HepG2 (cell line): Measurements from ENCODE around the gene ITGB2. TPM values are rescaled to one million over a fixed set of nuclear protein-coding genes. Genes with fewer than 3 reads are reported as not detected.

ENCODE experiments used
- ATF2 ChIP-seq: sonication (generic); formaldehyde crosslinking; IDR thresholded peaks from 2 replicates; pipeline ENCODE4 v1.4.0; 2020; ENCODE audit warnings: missing genetic modification reagents
- ATF3 ChIP-seq: sonication (generic); formaldehyde crosslinking; IDR thresholded peaks from 2 replicates; pipeline ENCODE4 v1.4.0; 2020; ENCODE audit warnings: missing genetic modification reagents
- ATF6 ChIP-seq: sonication (generic); formaldehyde crosslinking; conservative IDR thresholded peaks from 2 replicates; pipeline ENCODE4 v1.4.0; 2020; ENCODE audit warnings: missing genetic modification reagents
- CEBPG ChIP-seq: IDR thresholded peaks from 2 replicates; pipeline ENCODE4 v1.6.1; 2016
- DZIP1 ChIP-seq: sonication (generic); formaldehyde crosslinking; IDR thresholded peaks from 2 replicates; pipeline ENCODE4 v1.5.0; 2020; ENCODE audit warnings: mild to moderate bottlenecking, missing genetic modification reagents
- ELF4 ChIP-seq: sonication (generic); formaldehyde crosslinking; IDR thresholded peaks from 2 replicates; pipeline ENCODE4 v1.5.0; 2020; ENCODE audit warnings: missing genetic modification reagents, mild to moderate bottlenecking, moderate library complexity, borderline replicate concordance
- ESRRA ChIP-seq: sonication (generic); formaldehyde crosslinking; IDR thresholded peaks from 2 replicates; pipeline ENCODE4 v1.5.1; 2020; ENCODE audit warnings: mild to moderate bottlenecking, low read depth, missing genetic modification reagents
- GLMP ChIP-seq: sonication (generic); formaldehyde crosslinking; IDR thresholded peaks from 2 replicates; pipeline ENCODE4 v1.9.0; 2021; ENCODE audit warnings: missing genetic modification reagents, mild to moderate bottlenecking, borderline replicate concordance
- HOXA5 ChIP-seq: sonication (generic); formaldehyde crosslinking; IDR thresholded peaks from 2 replicates; pipeline ENCODE4 v1.4.0; 2020; ENCODE audit warnings: missing genetic modification reagents
- ISL2 ChIP-seq: sonication (generic); formaldehyde crosslinking; IDR thresholded peaks from 2 replicates; pipeline ENCODE4 v1.5.0; 2020; ENCODE audit warnings: missing genetic modification reagents
- MTERF4 ChIP-seq: sonication (generic); formaldehyde crosslinking; IDR thresholded peaks from 2 replicates; pipeline ENCODE4 v1.8.0; 2023; ENCODE audit warnings: mild to moderate bottlenecking, missing genetic modification reagents
- NFYC ChIP-seq: IDR thresholded peaks from 2 replicates; pipeline ENCODE4 v1.6.1; 2016; ENCODE audit warnings: missing genetic modification reagents, missing compliant biosample characterization
- NR2F1 ChIP-seq, 2 experiments: fragments of 450-650 bp in 1 of 2; formaldehyde crosslinking in 1 of 2; IDR thresholded peaks; 2 replicates each; pipeline versions ENCODE4 v1.5.0 to v1.6.1; 2016 to 2020; ENCODE audit warnings: mild to moderate bottlenecking in 1 of 2, missing compliant biosample characterization in 1 of 2, missing genetic modification reagents in 1 of 2, moderate library complexity in 1 of 2
- PCBP2 ChIP-seq: fragments of 200-400 bp; formaldehyde crosslinking; optimal IDR thresholded peaks from 2 replicates; pipeline ENCODE3; 2018; ENCODE audit warnings: low read length, low read depth; ENCODE audit not compliant: poor library complexity, severe bottlenecking
- PHB2 ChIP-seq: fragments of 450-650 bp; IDR thresholded peaks from 2 replicates; pipeline ENCODE4 v1.6.1; 2018; ENCODE audit not compliant: partially characterized antibody
- ZGPAT ChIP-seq: IDR thresholded peaks from 2 replicates; pipeline ENCODE4 v1.6.1; 2016; ENCODE audit warnings: mild to moderate bottlenecking
- ZNF557 ChIP-seq: sonication (generic); formaldehyde crosslinking; IDR thresholded peaks from 2 replicates; pipeline ENCODE4 v1.4.0; 2020; ENCODE audit warnings: missing genetic modification reagents
- polyA plus RNA-seq, 8 experiments: library from polyadenylated mRNA; depleted of rRNA in 3 of 8; stranded (reverse) in 7 of 8; unstranded in 1 of 8; fragments of >200 nt; fragmentation: Illumina TruSeq in 4 of 8; extraction: Trizol in 4 of 8; gene quantifications; 2 replicates each; pipeline versions ENCODE4 v1.2.1 to v1.2.3, GENCODE V29; 2011 to 2016; ENCODE audit warnings: low read depth in 4 of 8, missing spikeins in 1 of 8, mixed read lengths in 1 of 8; ENCODE audit not compliant: insufficient read depth in 1 of 8
- total RNA-seq, 5 experiments: library from RNA; depleted of rRNA; stranded (reverse); fragments of >200 nt; fragmentation: Illumina TruSeq; extraction: Trizol; gene quantifications; 2 replicates each; pipeline ENCODE4 v1.2.3, GENCODE V29; 2016; ENCODE audit warnings: low read depth in 1 of 5

The ITGB2 gene
- total and polyA plus RNA-seq, 2 of the 13 experiments (the other 11 are each of a cell fraction or from before 2014, with no cell fraction given) = 4.2 to 18.0 TPM

- no peak for TF ChIP-seq ATF2 (CRISPR knock-in tag)
- TF ChIP-seq NR2F1 (CRISPR knock-in tag; IDR thresholded peaks at IDR 0.05) = no peak
- TF ChIP-seq ZGPAT = 0 out of 2 replicates have a peak, but pooled peaks have one; percentile 11
- TF ChIP-seq ATF3 = 0 out of 2 replicates have a peak, but pooled peaks have one; percentile 5
- no peak for TF ChIP-seq PCBP2
- TF ChIP-seq ZNF557 (CRISPR knock-in tag) = no peak
- TF ChIP-seq ESRRA (CRISPR knock-in tag) = no peak
- no peak for TF ChIP-seq PHB2
- 0 out of 2 replicates have a peak, but pooled peaks have one; percentile 81 for TF ChIP-seq DZIP1 (CRISPR knock-in tag)
- 0 out of 2 replicates have a peak, but pooled peaks have one; percentile 50 for TF ChIP-seq HOXA5 (CRISPR knock-in tag)
- TF ChIP-seq NFYC = no peak
- 0 out of 2 replicates have a peak, but pooled peaks have one; percentile 2 for TF ChIP-seq ELF4
- TF ChIP-seq CEBPG = no peak
- 0 out of 2 replicates have a peak, but pooled peaks have one; percentile 46 for TF ChIP-seq MTERF4 (CRISPR knock-in tag)
- TF ChIP-seq ISL2 (CRISPR knock-in tag) = no peak
- TF ChIP-seq GLMP = peak; percentile 74; the same call in 1 of the 2 replicates
- no peak for TF ChIP-seq ATF6
Observed at GRCh38 chr21:44872649-44873355, 47.9 kb downstream of the ITGB2 start (continued).
